ENCODE data around the gene C10orf95.

DNA sequence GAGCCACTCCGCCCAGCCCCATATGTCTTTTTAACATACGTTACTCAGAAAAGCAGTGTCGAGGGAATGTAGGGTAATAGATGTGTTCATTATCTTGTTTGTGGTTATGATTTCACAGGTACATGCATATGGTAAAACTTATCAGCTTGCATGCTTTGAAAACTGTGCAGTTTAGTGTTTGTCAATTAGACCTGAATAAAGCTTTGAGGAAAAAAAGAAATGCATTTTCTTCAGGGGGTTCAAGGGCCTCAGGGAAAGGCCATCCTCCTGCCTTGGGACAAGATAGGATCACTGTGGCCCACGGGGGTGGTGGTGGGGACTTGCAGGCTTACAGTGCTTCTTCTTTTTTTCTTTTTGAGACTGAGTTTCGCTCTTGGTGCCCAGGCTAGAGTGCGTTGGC is 16.0 kb upstream of the C10orf95 start:
- TF ChIP-seq, protein P1, sequence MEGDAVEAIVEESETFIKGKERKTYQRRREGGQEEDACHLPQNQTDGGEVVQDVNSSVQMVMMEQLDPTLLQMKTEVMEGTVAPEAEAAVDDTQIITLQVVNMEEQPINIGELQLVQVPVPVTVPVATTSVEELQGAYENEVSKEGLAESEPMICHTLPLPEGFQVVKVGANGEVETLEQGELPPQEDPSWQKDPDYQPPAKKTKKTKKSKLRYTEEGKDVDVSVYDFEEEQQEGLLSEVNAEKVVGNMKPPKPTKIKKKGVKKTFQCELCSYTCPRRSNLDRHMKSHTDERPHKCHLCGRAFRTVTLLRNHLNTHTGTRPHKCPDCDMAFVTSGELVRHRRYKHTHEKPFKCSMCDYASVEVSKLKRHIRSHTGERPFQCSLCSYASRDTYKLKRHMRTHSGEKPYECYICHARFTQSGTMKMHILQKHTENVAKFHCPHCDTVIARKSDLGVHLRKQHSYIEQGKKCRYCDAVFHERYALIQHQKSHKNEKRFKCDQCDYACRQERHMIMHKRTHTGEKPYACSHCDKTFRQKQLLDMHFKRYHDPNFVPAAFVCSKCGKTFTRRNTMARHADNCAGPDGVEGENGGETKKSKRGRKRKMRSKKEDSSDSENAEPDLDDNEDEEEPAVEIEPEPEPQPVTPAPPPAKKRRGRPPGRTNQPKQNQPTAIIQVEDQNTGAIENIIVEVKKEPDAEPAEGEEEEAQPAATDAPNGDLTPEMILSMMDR (IDR thresholded peaks at IDR 0.05), result no peak
- no peak for TF ChIP-seq SIN3A (IDR thresholded peaks at IDR 0.05; ENCODE audit: borderline replicate concordance, insufficient read depth, low read depth, low read length)
- no peak for TF ChIP-seq POLR2AphosphoS5 (IDR thresholded peaks at IDR 0.05; ENCODE audit: low read depth, low read length)
- no peak for TF ChIP-seq TCF7L2 (IDR thresholded peaks at IDR 0.05; ENCODE audit: low read depth, low read length)
- TF ChIP-seq, protein P2, sequence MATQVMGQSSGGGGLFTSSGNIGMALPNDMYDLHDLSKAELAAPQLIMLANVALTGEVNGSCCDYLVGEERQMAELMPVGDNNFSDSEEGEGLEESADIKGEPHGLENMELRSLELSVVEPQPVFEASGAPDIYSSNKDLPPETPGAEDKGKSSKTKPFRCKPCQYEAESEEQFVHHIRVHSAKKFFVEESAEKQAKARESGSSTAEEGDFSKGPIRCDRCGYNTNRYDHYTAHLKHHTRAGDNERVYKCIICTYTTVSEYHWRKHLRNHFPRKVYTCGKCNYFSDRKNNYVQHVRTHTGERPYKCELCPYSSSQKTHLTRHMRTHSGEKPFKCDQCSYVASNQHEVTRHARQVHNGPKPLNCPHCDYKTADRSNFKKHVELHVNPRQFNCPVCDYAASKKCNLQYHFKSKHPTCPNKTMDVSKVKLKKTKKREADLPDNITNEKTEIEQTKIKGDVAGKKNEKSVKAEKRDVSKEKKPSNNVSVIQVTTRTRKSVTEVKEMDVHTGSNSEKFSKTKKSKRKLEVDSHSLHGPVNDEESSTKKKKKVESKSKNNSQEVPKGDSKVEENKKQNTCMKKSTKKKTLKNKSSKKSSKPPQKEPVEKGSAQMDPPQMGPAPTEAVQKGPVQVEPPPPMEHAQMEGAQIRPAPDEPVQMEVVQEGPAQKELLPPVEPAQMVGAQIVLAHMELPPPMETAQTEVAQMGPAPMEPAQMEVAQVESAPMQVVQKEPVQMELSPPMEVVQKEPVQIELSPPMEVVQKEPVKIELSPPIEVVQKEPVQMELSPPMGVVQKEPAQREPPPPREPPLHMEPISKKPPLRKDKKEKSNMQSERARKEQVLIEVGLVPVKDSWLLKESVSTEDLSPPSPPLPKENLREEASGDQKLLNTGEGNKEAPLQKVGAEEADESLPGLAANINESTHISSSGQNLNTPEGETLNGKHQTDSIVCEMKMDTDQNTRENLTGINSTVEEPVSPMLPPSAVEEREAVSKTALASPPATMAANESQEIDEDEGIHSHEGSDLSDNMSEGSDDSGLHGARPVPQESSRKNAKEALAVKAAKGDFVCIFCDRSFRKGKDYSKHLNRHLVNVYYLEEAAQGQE (IDR thresholded peaks at IDR 0.05; ENCODE audit: insufficient read depth in 1 of 2, low read depth in 2 of 2, low read length in 1 of 2), result no peak

Measured in Panc1 (cell line).